Progenitor cell of endocrine pancreas (in vitro differentiated cells): ENCODE data around the gene SEC23B. TPM values are rescaled to one million over a fixed set of nuclear protein-coding genes. Genes with fewer than 3 reads are reported as not detected.

Experiments used
- DNase-seq: peaks from one replicate; pipeline ENCODE4 v3.0.0; 2021; ENCODE audit warnings: low spot score; ENCODE audit not compliant: unreplicated experiment
- H3K27ac Mint-ChIP-seq: 2 replicates; pipeline ENCODE4 v1.8.0; 2021; ENCODE audit warnings: mild to moderate bottlenecking, moderate library complexity, mixed read lengths
- H3K27me3 Mint-ChIP-seq: 2 replicates; pipeline ENCODE4 v1.8.0; 2021; ENCODE audit warnings: mixed read lengths
- H3K36me3 Mint-ChIP-seq: 2 replicates; pipeline ENCODE4 v1.8.0; 2022; ENCODE audit warnings: mixed read lengths; ENCODE audit not compliant: insufficient read depth
- H3K4me1 Mint-ChIP-seq: 2 replicates; pipeline ENCODE4 v1.8.0; 2021; ENCODE audit warnings: low read depth, mixed read lengths
- H3K4me3 Mint-ChIP-seq: 2 replicates; pipeline ENCODE4 v1.8.0; 2021; ENCODE audit warnings: low read depth, mild to moderate bottlenecking, moderate library complexity, mixed read lengths
- H3K9me3 Mint-ChIP-seq: 2 replicates; pipeline ENCODE4 v1.8.0; 2021; ENCODE audit warnings: low read depth, mixed read lengths
- total RNA-seq: library from RNA; stranded (reverse); gene quantifications from 2 replicates; pipeline ENCODE4 v1.2.1, GENCODE V29; 2021
- TF ChIP-seq, protein P1 (sequence below): fragments of 200-600 bp; sonication (generic); IDR thresholded peaks from one replicate; pipeline ENCODE4 v1.5.0; 2021; ENCODE audit warnings: antibody characterized with exemption, mild to moderate bottlenecking; ENCODE audit not compliant: unreplicated experiment

SEC23B gene
- total RNA-seq, 1 donor from 2014 or later, result 58.4 TPM

DNA sequence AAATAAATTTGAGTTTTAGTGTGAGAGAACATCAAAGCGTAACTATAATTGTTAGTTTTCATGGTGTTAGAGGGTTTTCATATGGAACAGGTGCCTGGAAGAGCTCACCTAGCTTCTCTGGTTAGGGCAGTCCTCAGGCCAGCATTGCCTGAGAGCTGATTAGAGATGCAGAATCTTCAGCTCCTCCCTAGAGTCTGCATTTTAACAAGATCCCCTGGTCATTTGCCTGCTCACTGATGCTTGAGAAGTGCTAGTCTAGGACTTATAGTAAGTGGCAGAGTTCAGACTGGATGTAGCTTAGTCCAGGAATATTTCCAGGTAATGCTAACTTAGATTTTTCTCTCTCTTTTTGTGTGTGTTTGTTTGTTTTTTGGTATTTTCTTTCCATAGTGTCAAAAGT lies 37.8 kb downstream of the SEC23B start:
- H3K27me3 Mint-ChIP-seq, result no peaks in the 10 kb centered on the region

DNA sequence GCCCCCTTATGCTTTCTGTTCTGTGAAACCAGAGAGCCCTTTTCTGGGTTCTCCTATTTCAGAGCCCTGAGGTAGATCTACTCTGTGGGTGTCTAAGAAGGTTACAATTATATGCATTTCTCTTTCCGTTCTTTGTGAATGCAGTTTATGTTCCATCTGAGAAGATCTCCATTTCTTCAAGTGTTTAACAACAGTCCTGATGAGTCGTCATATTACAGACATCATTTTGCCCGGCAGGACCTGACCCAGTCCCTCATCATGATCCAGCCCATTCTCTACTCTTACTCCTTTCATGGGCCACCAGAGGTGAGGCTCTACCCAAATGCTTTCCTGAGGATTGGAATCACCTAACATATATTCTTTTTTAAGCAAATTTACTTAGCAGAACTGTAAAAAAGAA lies 40.7 kb downstream of the SEC23B start:
- no peak for DNase-seq
- TF ChIP-seq, protein P1, sequence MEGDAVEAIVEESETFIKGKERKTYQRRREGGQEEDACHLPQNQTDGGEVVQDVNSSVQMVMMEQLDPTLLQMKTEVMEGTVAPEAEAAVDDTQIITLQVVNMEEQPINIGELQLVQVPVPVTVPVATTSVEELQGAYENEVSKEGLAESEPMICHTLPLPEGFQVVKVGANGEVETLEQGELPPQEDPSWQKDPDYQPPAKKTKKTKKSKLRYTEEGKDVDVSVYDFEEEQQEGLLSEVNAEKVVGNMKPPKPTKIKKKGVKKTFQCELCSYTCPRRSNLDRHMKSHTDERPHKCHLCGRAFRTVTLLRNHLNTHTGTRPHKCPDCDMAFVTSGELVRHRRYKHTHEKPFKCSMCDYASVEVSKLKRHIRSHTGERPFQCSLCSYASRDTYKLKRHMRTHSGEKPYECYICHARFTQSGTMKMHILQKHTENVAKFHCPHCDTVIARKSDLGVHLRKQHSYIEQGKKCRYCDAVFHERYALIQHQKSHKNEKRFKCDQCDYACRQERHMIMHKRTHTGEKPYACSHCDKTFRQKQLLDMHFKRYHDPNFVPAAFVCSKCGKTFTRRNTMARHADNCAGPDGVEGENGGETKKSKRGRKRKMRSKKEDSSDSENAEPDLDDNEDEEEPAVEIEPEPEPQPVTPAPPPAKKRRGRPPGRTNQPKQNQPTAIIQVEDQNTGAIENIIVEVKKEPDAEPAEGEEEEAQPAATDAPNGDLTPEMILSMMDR, result no peak
- H3K36me3 Mint-ChIP-seq, result peaks cover 24% of the 10 kb centered on the region
- no peaks in the 10 kb centered on the region for H3K9me3 Mint-ChIP-seq
- no peak overlapping the region for H3K27ac Mint-ChIP-seq
- no peaks in the 10 kb centered on the region for H3K27me3 Mint-ChIP-seq
- H3K4me3 Mint-ChIP-seq, result no peak overlapping the region
- H3K4me1 Mint-ChIP-seq, result peaks cover 4% of the 10 kb centered on the region

More for the DNA sequence above, 37.8 kb downstream of the SEC23B start:
- Mint-ChIP-seq H3K27ac (no peak overlapping the region), H3K4me1 (peaks cover 4% of the 10 kb centered on the region), H3K36me3 (peaks cover 28% of the 10 kb centered on the region), H3K4me3 (no peak overlapping the region), H3K9me3 (no peaks in the 10 kb centered on the region)
- TF ChIP-seq, protein P1, result no peak
- no peak for DNase-seq

DNA sequence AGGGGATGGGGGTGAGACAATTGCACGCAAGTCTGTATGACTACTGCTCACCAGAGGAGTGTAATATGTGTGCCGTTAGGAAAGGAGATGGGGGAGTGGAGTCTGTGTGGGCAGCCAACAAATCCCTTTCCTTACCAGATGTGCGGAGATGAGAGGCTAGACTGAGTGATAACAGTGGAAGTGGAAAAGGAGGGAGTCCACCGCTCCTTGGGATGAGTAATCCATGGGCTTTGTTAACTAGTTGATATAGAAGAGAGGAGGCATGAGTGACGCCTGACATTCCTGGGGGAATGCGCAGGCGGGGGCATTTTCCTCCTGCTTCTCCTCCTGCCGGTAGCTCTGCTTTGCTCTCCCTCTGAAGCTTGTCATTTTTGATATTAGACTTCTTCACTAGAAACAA lies 46.0 kb downstream of the SEC23B start:
- no peak overlapping the region for H3K4me3 Mint-ChIP-seq

DNA sequence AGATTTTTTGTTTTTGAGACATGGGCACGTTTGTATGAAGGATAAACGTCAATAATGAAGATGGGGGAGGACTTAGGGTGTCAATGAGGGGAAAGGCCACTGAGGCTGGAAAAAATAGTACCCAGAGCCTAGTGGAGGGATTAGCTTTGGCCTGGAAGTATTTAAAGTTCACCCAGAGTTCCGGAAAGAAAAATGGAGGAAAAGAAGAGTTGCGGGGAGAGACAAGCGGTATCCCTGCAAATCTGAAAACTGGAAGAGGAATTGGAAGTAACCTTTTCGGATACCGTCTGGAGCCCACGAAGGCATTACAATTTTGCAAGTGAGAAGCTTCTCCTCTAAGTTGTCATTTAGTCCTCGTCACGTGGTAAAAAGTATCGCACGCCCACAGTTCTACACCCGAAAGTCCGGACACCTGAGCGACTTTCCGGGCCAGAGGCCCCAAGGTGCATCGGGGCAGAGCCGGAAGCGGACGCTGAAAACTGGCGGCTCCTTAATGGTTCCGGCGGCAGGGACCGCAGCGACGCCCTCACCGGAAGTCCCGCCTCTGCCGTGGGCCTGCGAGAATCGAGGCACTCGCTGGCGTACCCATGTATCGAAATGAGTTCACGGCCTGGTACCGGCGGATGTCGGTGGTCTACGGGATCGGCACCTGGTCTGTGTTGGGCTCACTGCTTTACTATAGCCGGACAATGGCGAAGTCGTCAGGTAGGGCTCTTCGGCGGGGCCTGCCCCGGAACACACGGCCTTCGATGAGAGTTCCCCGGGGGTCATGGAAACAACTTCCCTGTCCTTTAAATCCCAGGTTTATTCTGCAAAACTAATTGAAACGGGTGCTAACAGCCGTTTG lies 59.4 kb downstream of the SEC23B start, which contains the start of gene SMIM26:
TSS of gene SMIM26 (plus strand) at position 541 of the 847 bp plus-strand sequence. CDS start at position 588, 47 bp downstream.
- peak; percentile 66 for DNase-seq
- H3K27me3 Mint-ChIP-seq, result no peaks in the 10 kb centered on the region
- peaks cover 8% of the 10 kb centered on the region for H3K4me1 Mint-ChIP-seq
- peaks cover 3% of the 10 kb centered on the region for H3K9me3 Mint-ChIP-seq
- H3K4me3 Mint-ChIP-seq, result peak within 1 kb of the TSS; percentile 92
- H3K36me3 Mint-ChIP-seq, result peaks cover 12% of the 10 kb centered on the region
- TF ChIP-seq, protein P1, result no peak
- H3K27ac Mint-ChIP-seq, result peak within 1 kb of the TSS; percentile 98

More for the DNA sequence above, 46.0 kb downstream of the SEC23B start:
- Mint-ChIP-seq H3K27ac (no peak overlapping the region), H3K4me1 (no peaks in the 10 kb centered on the region), H3K27me3 (no peaks in the 10 kb centered on the region), H3K9me3 (no peaks in the 10 kb centered on the region), H3K36me3 (peaks cover 43% of the 10 kb centered on the region)
- DNase-seq, result no peak
- TF ChIP-seq, protein P1, result no peak

DNA sequence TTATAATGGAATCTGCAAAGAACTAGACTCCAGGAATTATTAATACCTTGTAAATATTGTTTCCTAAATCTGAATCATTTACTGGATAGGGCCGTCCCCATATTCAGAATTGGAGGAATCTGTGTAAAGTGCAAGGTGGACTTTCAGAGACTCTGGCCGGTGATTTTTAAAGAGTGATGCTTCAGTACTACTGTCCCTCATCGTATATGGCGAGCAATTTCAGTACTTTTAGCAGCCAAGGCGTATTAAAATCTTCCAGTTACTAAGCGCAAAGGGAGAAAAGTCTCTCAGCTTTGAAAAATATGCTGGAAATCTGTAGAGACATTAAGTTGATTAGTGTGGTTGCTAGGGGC lies 60.0 kb downstream of the SEC23B start:
- Mint-ChIP-seq H3K4me3 (peak overlapping the region; percentile 92), H3K27ac (peak overlapping the region; percentile 98), H3K27me3 (no peaks in the 10 kb centered on the region), H3K4me1 (peaks cover 11% of the 10 kb centered on the region), H3K36me3 (peaks cover 14% of the 10 kb centered on the region), H3K9me3 (peaks cover 3% of the 10 kb centered on the region)
- no peak for DNase-seq
- TF ChIP-seq, protein P1, result no peak
